Esophagus muscularis mucosa (tissue), 3 donors: ENCODE data around the gene TMEM117.

Experiments
- POLR2A ChIP-seq: fragments of 450-650 bp; IDR thresholded peaks from one replicate; pipeline ENCODE4 v1.6.1; 2017; ENCODE audit warnings: antibody characterized with exemption, moderate library complexity, mild to moderate bottlenecking, low read depth
- POLR2AphosphoS5 ChIP-seq, 2 donors: sonication (generic); formaldehyde crosslinking; IDR thresholded peaks; one replicate each; pipeline ENCODE4 v1.6.1; 2017; ENCODE audit warnings: antibody characterized with exemption in 2 of 2
- TF ChIP-seq, protein P1 (sequence below), 3 experiments: fragments of 200-600 bp in 2 of 3; fragments of 450-650 bp in 1 of 3; sonication (generic) in 2 of 3; IDR thresholded peaks; one replicate each; pipeline ENCODE4 v1.5.1; 2017 to 2019; ENCODE audit warnings: antibody characterized with exemption in 3 of 3, mild to moderate bottlenecking in 2 of 3, moderate library complexity in 1 of 3

DNA sequence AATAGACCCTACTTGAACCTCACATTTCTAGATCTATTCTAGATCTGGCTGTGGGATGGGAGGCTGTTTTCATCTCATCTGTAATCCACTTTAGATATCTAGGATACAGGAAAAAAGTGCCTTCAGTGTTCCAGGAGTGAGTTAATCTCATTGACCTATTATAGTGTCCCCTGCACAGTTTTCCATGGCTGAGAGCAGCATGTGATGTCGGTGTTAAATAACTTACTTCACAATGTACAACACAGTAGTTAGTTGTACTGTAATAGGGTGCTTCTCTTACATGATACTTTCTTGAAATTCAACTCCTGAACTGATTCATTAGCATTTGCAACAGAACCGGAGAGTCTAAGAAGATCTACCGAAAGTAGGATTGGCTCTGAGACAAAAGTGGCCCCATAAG lies 62.6 kb downstream of the TMEM117 start:
- TF ChIP-seq, protein P1, sequence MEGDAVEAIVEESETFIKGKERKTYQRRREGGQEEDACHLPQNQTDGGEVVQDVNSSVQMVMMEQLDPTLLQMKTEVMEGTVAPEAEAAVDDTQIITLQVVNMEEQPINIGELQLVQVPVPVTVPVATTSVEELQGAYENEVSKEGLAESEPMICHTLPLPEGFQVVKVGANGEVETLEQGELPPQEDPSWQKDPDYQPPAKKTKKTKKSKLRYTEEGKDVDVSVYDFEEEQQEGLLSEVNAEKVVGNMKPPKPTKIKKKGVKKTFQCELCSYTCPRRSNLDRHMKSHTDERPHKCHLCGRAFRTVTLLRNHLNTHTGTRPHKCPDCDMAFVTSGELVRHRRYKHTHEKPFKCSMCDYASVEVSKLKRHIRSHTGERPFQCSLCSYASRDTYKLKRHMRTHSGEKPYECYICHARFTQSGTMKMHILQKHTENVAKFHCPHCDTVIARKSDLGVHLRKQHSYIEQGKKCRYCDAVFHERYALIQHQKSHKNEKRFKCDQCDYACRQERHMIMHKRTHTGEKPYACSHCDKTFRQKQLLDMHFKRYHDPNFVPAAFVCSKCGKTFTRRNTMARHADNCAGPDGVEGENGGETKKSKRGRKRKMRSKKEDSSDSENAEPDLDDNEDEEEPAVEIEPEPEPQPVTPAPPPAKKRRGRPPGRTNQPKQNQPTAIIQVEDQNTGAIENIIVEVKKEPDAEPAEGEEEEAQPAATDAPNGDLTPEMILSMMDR (IDR thresholded peaks at IDR 0.05): no peak
- no peak for TF ChIP-seq POLR2A
- TF ChIP-seq POLR2AphosphoS5 (IDR thresholded peaks at IDR 0.05): no peak
